Activated CD4-positive, alpha-beta T cell treated with anti-CD3 and anti-CD28 coated beads, Interleukin-2, amount 10 ng/mL, durations not matched to agents 24 days and 14 days (primary cell): Measurements from ENCODE around the gene ONECUT1. TPM values are rescaled to one million over a fixed set of nuclear protein-coding genes. Genes with fewer than 3 reads are reported as not detected.

Source experiments
- DNase-seq: peaks from one replicate; pipeline ENCODE4 v3.0.0; 2022
- H3K27ac Mint-ChIP-seq: one replicate; pipeline ENCODE4 v1.8.0; 2022; ENCODE audit warnings: mild to moderate bottlenecking, mixed read lengths
- H3K27me3 Mint-ChIP-seq: one replicate; pipeline ENCODE4 v1.8.0; 2022; ENCODE audit warnings: mixed read lengths
- H3K36me3 Mint-ChIP-seq: one replicate; pipeline ENCODE4 v1.8.0; 2022; ENCODE audit warnings: low read depth, mild to moderate bottlenecking, mixed read lengths
- H3K4me1 Mint-ChIP-seq: one replicate; pipeline ENCODE4 v1.8.0; 2021; ENCODE audit warnings: mixed read lengths
- H3K4me3 Mint-ChIP-seq: one replicate; pipeline ENCODE4 v1.8.0; 2022; ENCODE audit warnings: mild to moderate bottlenecking, moderate library complexity, mixed read lengths
- H3K9me3 Mint-ChIP-seq: one replicate; pipeline ENCODE4 v1.8.0; 2021; ENCODE audit warnings: mixed read lengths
- intact Hi-C: fragments of 100-400 bp; cut with micrococcal nuclease; formaldehyde crosslinking; loops from one replicate; pipeline ENCODE4 v1.15.1; 2023
- total RNA-seq: library from RNA; stranded (reverse); gene quantifications from 2 replicates; pipeline ENCODE4 v1.2.3, GENCODE V29; 2022

ONECUT1 gene
- total RNA-seq, 1 donor from 2014 or later, result not detected

GRCh38 chr15:52790941-52791751 lies 1.0 kb upstream of the ONECUT1 start:
- Mint-ChIP-seq H3K27ac (no peak overlapping the region), H3K4me3 (peak overlapping the region; percentile 37), H3K36me3 (peaks cover 3% of the 10 kb centered on the region), H3K27me3 (peaks cover 84% of the 10 kb centered on the region), H3K4me1 (peaks cover 6% of the 10 kb centered on the region), H3K9me3 (peaks cover 6% of the 10 kb centered on the region)
- DNase-seq, result peak; percentile 61
- intact Hi-C loops, result no loop called here

DNA sequence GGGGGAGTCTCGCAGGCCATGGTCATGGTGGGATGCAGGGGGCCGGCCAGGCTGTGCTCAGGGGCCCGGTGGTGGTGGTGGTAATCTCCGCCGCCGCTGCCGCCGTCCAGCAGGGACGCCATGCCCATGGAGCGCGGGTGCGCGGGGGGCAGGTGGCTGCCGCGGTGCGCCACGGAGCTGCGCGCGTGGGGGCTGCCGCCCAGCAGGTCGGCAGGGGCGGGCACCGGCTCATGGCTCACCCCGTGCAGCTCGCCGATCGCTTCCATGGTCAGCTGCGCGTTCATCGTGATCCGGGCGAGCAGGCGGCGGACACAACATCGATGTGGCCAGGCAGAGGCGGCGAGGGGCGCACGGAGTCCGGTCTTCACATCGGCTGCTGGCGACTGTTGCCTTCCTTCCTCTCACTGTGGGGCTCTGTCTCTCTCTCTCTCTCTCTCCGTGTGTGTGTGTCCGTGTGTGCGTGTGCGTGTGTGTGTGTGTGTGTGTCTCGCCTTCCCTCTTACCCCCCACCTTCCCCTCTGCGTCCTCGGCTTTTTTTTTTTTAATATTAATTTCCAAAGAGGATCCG lies 451 bp downstream of the ONECUT1 start:
- peaks cover 3% of the 10 kb centered on the region for H3K9me3 Mint-ChIP-seq
- peak overlapping the region; percentile 45 for H3K27ac Mint-ChIP-seq
- H3K4me3 Mint-ChIP-seq, result peak overlapping the region; percentile 72
- H3K27me3 Mint-ChIP-seq, result peaks cover 83% of the 10 kb centered on the region
- H3K4me1 Mint-ChIP-seq, result peaks cover 7% of the 10 kb centered on the region
- intact Hi-C loops, result loop anchor here (2.0 kb wide), 1 partner anchor 15 kb away; no protein-coding TSS in a partner anchor
- H3K36me3 Mint-ChIP-seq, result peaks cover 3% of the 10 kb centered on the region
- DNase-seq, result peak; percentile 64

DNA sequence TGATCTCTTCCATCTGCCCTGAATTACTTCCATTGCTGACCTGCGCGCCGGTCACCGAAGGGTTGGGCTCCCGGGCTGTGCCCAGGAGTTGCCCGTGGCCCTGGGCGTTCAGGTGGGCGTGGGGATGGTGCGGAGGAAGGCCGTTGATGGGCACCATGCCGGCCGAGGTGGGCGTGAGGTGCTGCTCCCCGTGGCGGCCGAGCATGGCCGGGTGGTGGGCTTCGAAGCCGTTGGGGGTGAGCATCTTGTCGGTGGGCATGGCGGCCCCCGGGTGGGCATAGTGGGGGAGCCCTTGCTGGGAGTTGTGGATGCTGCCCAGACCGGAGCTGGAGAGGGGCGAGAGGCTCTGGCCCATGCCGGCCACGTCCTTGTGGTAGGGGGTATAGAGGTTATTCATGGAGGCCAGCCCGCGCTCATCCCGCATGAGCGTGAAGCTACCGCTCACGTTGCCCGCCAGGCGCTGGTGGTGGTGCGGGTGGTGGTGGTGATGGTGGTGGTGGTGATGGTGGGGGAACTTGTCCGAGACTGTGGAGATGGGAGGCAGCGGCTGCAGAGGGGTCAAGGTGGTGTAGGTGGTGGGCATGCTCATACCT lies 1.0 kb downstream of the ONECUT1 start:
- H3K9me3 Mint-ChIP-seq, result no peaks in the 10 kb centered on the region
- peaks cover 5% of the 10 kb centered on the region for H3K36me3 Mint-ChIP-seq
- intact Hi-C loops, result loop anchor here (2.0 kb wide), 1 partner anchor 16 kb away; no protein-coding TSS in a partner anchor
- no peak for DNase-seq
- H3K27ac Mint-ChIP-seq, result no peak overlapping the region
- H3K27me3 Mint-ChIP-seq, result peaks cover 83% of the 10 kb centered on the region
- H3K4me3 Mint-ChIP-seq, result peak overlapping the region; percentile 69
- H3K4me1 Mint-ChIP-seq, result peaks cover 7% of the 10 kb centered on the region

- Mint-ChIP-seq H3K27ac (no peak overlapping the region), H3K4me1 (peaks cover 7% of the 10 kb centered on the region), H3K4me3 (no peak overlapping the region), H3K9me3 (no peaks in the 10 kb centered on the region), H3K36me3 (peaks cover 5% of the 10 kb centered on the region), H3K27me3 (peaks cover 82% of the 10 kb centered on the region)
- intact Hi-C loops, result loop anchor here (2.0 kb wide), 1 partner anchor 16 kb away; no protein-coding TSS in a partner anchor
- DNase-seq, result peak; percentile 61
These were observed 1.8 kb downstream of the ONECUT1 start for GRCh38 chr15:52788099-52788986.

DNA sequence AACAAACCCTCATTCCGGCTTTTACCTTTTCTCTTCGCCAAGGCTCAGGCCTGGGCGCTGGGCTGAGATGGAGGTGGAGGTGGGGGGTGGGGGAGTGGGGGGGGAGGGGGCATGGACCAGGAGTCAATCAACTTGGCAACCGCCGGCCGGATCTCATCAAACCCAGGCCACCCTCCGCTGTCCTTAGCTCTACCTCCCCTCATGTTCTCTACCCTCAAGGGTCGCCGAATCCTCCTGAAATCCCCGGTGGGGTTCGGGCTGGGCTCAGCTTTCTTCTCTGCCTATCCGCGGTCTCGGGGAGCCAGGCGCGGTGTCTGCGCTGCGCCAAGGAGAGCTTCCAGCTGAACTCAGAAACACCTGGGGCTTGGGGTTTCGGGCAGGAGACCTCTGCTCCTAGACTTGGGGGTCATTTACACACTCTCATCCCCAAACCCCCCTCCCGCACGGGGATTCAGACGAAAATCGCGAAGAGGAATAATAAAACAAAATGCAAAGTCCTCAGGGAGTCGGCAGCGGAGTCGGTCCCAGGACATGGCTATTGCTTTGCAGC lies 2.5 kb downstream of the ONECUT1 start:
- Mint-ChIP-seq H3K4me1 (peaks cover 10% of the 10 kb centered on the region), H3K9me3 (no peaks in the 10 kb centered on the region), H3K4me3 (no peak overlapping the region), H3K27ac (no peak overlapping the region), H3K36me3 (peaks cover 5% of the 10 kb centered on the region), H3K27me3 (peaks cover 82% of the 10 kb centered on the region)
- intact Hi-C loops, result loop anchor here (2.0 kb wide), 1 partner anchor 17 kb away; no protein-coding TSS in a partner anchor
- DNase-seq, result no peak

GRCh38 chr15:52787123-52787503 lies 3.0 kb downstream of the ONECUT1 start:
- peaks cover 10% of the 10 kb centered on the region for H3K4me1 Mint-ChIP-seq
- no peak for DNase-seq
- intact Hi-C loops, result no loop called here

GRCh38 chr15:52786436-52787122 lies 3.6 kb downstream of the ONECUT1 start:
- no peak overlapping the region for H3K4me3 Mint-ChIP-seq
- DNase-seq, result no peak
- peaks cover 10% of the 10 kb centered on the region for H3K4me1 Mint-ChIP-seq
- intact Hi-C loops, result no loop called here
- peak overlapping the region; percentile 60 for H3K27ac Mint-ChIP-seq
- H3K9me3 Mint-ChIP-seq, result no peaks in the 10 kb centered on the region
- H3K27me3 Mint-ChIP-seq, result peaks cover 78% of the 10 kb centered on the region
- H3K36me3 Mint-ChIP-seq, result peaks cover 4% of the 10 kb centered on the region

More at GRCh38 chr15:52787123-52787503, 3.0 kb downstream of the ONECUT1 start:
- Mint-ChIP-seq H3K9me3 (no peaks in the 10 kb centered on the region), H3K4me3 (no peak overlapping the region), H3K27me3 (peaks cover 79% of the 10 kb centered on the region), H3K27ac (no peak overlapping the region), H3K36me3 (peaks cover 4% of the 10 kb centered on the region)

GRCh38 chr15:52785672-52786406 lies 4.3 kb downstream of the ONECUT1 start:
- Mint-ChIP-seq H3K4me1 (peaks cover 12% of the 10 kb centered on the region), H3K9me3 (no peaks in the 10 kb centered on the region), H3K27me3 (peaks cover 78% of the 10 kb centered on the region), H3K36me3 (peaks cover 4% of the 10 kb centered on the region), H3K4me3 (no peak overlapping the region), H3K27ac (no peak overlapping the region)
- intact Hi-C loops, result no loop called here
- DNase-seq, result no peak

DNA sequence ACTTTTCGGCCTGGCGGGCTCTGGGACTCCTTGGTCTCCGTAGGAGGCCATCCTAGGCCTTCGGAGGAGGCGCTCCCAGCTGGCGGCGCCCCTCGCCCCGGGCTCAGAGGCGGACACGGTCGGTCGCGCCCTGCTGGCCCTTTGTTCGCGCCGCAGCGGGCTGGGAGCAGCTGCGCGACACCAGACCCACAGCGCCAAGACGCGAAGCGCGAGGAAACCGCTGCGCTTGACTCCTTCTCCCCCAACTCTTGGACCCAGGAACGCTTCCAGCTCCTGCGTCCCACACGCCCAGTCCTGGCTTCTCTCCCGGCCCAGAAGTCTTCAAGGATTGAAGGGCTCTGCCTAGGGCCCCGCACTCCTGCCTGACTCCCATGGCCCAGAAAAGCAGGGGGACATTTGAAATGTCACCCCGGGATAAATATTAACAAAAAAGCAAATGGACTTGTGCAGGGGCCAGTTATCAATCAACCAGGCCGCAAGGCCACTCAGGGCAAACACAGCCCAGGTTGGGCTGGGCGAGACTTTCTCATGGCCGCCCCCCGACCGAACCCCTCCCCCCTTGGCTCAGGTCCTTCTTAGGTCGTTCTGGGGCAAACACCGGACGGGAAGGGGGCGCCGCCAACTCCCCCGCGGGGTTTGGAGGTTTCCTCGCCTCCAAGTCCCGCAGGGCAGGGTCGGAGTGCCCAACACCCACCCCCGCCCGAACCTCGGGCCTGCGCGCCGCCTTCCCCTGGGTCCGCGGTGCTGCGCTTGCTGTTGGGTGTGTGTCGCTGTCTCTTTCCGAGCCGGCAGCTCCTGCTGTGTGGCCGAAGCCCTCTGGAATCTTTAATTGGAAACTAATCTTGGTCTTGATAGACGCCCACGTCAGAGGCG lies 5.1 kb downstream of the ONECUT1 start:
- intact Hi-C loops, result no loop called here
- Mint-ChIP-seq H3K4me1 (peaks cover 17% of the 10 kb centered on the region), H3K27ac (no peak overlapping the region), H3K9me3 (no peaks in the 10 kb centered on the region), H3K27me3 (peaks cover 83% of the 10 kb centered on the region), H3K4me3 (no peak overlapping the region), H3K36me3 (peaks cover 4% of the 10 kb centered on the region)
- no peak for DNase-seq

GRCh38 chr15:52783929-52784798 lies 6.0 kb downstream of the ONECUT1 start:
- H3K27ac Mint-ChIP-seq, result no peak overlapping the region
- H3K27me3 Mint-ChIP-seq, result peaks cover 82% of the 10 kb centered on the region
- no peak overlapping the region for H3K4me3 Mint-ChIP-seq
- H3K9me3 Mint-ChIP-seq, result no peaks in the 10 kb centered on the region
- peaks cover 13% of the 10 kb centered on the region for H3K4me1 Mint-ChIP-seq
- intact Hi-C loops, result loop anchor here (2.0 kb wide), 1 partner anchor 13 kb away; no protein-coding TSS in a partner anchor
- peak; percentile 70 for DNase-seq
- peaks cover 2% of the 10 kb centered on the region for H3K36me3 Mint-ChIP-seq
